ENCODE results near the gene CSRNP2.

DNA sequence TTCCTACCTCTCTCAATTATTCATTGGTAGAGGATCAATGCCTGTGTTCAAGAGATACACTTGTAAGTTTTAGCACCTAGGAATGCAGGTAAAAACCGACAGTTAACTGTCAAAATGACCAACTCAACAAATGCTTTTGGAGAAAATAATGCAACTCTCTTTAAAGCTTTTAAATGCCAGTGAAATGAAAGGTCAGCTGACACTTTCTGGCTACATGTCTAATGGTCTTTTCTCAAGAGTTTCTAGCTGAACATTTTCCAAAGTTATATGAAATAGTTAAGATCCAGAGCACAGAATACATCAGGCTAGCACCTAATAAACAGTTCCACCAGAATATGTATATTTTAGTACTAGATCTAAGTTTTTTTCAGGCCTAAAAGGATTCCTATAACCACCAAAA lies 2.0 kb downstream of the CSRNP2 start:
- TF ChIP-seq, protein P1, sequence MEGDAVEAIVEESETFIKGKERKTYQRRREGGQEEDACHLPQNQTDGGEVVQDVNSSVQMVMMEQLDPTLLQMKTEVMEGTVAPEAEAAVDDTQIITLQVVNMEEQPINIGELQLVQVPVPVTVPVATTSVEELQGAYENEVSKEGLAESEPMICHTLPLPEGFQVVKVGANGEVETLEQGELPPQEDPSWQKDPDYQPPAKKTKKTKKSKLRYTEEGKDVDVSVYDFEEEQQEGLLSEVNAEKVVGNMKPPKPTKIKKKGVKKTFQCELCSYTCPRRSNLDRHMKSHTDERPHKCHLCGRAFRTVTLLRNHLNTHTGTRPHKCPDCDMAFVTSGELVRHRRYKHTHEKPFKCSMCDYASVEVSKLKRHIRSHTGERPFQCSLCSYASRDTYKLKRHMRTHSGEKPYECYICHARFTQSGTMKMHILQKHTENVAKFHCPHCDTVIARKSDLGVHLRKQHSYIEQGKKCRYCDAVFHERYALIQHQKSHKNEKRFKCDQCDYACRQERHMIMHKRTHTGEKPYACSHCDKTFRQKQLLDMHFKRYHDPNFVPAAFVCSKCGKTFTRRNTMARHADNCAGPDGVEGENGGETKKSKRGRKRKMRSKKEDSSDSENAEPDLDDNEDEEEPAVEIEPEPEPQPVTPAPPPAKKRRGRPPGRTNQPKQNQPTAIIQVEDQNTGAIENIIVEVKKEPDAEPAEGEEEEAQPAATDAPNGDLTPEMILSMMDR (conservative IDR thresholded peaks at IDR 0.05; ENCODE audit: low read depth, low read length): no peak
- TF ChIP-seq MAZ (IDR thresholded peaks at IDR 0.05; ENCODE audit: borderline replicate concordance, low read depth, low read length) (no peak), CEBPB (IDR thresholded peaks at IDR 0.05; ENCODE audit: low read depth, low read length) (no peak), FOS (IDR thresholded peaks at IDR 0.05; ENCODE audit: low read depth, low read length) (no peak)
- TF ChIP-seq, protein P2, sequence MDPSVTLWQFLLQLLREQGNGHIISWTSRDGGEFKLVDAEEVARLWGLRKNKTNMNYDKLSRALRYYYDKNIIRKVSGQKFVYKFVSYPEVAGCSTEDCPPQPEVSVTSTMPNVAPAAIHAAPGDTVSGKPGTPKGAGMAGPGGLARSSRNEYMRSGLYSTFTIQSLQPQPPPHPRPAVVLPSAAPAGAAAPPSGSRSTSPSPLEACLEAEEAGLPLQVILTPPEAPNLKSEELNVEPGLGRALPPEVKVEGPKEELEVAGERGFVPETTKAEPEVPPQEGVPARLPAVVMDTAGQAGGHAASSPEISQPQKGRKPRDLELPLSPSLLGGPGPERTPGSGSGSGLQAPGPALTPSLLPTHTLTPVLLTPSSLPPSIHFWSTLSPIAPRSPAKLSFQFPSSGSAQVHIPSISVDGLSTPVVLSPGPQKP (IDR thresholded peaks at IDR 0.05; ENCODE audit: borderline replicate concordance, low read depth, low read length): no peak
